Measurements from ENCODE around the gene TLDC2.

DNA sequence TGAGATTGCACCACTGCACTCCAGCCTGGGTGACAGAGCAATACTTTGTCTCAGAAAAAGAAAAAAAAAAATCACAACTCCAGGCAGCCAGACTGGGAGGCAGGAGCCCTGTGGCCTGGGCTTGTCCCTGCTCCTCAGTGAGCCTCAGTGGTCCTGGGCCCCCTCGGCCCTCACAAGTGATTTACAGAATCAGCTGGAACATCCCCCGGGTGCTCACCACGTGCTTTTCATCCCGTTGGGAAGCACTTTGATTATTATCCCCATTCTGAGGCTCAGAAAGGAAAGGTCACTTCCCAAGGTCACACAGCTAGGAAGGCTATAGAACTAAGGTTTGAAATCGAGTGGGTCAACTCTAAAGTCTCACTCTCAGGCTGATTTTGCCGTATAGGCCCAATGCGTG is 43.1 kb upstream of the TLDC2 start:
- TF ChIP-seq POLR2A (IDR thresholded peaks at IDR 0.05) (no peak), CTCF (IDR thresholded peaks at IDR 0.05) (no peak)

Data from testis (tissue), 2 donors.